HCT116 (cell line): ENCODE measurements around the gene ABHD16B. TPM values are rescaled to one million over a fixed set of nuclear protein-coding genes. Genes with fewer than 3 reads are reported as not detected.

Experiments used
- ATAC-seq: fragments of 200-7000 bp; cut with Tn5 transposase; 2 replicates; pipeline ENCODE4 v1.9.1; 2020; ENCODE audit warnings: mild to moderate bottlenecking, moderate library complexity
- BruUV-seq: library from RNA; stranded (reverse); fragments of 400-500 nt; replicated peaks from 2 replicates; lab custom pipeline; 2021; lab: Mats Ljungman, UMichigan
- CTCF ChIA-PET: fragments of 300-600 bp; sonication (Branson Sonifier 250); formaldehyde crosslinking; loops from one replicate; lab custom pipeline; 2021; ENCODE audit warnings: antibody characterized with exemption; lab: Charles Lee
- POLR2A ChIA-PET: fragments of 300-600, 350-600 bp; sonication (Branson Sonifier 250); formaldehyde crosslinking; loops from one replicate; lab custom pipeline; 2021; ENCODE audit warnings: antibody characterized with exemption; lab: Charles Lee
- RAD21 ChIA-PET, 2 experiments: fragments of 300-600 bp; sonication (Branson Sonifier 250); formaldehyde crosslinking; loops; one replicate each; lab custom pipeline; 2023; ENCODE audit warnings: low total read pairs in 2 of 2; ENCODE audit not compliant: uncharacterized antibody in 2 of 2, unreplicated experiment in 2 of 2, low non-redundant PET in 1 of 2; lab: Charles Lee
- DNase-seq: peaks from one replicate; pipeline ENCODE4 v3.0.0-alpha.2; 2010; ENCODE audit warnings: low read depth, low spot score
- H2AFZ ChIP-seq: fragments of 200-600 bp; shearing (Covaris generic), sonication (generic); 2 replicates; pipeline ENCODE4 v1.6.1; 2017; ENCODE audit warnings: low read depth, mixed run types, mixed read lengths, antibody characterized with exemption, low read length; ENCODE audit not compliant: poor library complexity, severe bottlenecking
- H3K27ac ChIP-seq: 2 replicates; pipeline ENCODE4 v1.5.1; 2012; ENCODE audit warnings: low read depth, low read length
- H3K27me3 ChIP-seq: fragments of 200-600 bp; sonication (generic); 2 replicates; pipeline ENCODE4 v1.6.1; 2016; ENCODE audit warnings: mixed run types, low read length, mixed read lengths; ENCODE audit not compliant: insufficient read depth
- H3K36me3 ChIP-seq, 2 experiments: fragments of 200-500 bp in 1 of 2; fragments of 200-600 bp in 1 of 2; sonication (Bioruptor generic) in 1 of 2; sonication (generic) in 1 of 2; 2 replicates each; pipeline versions ENCODE4 v1.5.1 to v1.6.1; 2014 to 2016; ENCODE audit warnings: low read length in 2 of 2, inconsistent platforms in 1 of 2, mixed read lengths in 1 of 2, mixed run types in 1 of 2; ENCODE audit not compliant: insufficient read depth in 2 of 2, control insufficient read depth in 1 of 2
- H3K4me1 ChIP-seq, 2 experiments: fragments of 200-600 bp in 1 of 2; sonication (generic) in 1 of 2; 2 replicates each; pipeline versions ENCODE4 v1.5.1 to v1.6.1; 2012 to 2017; ENCODE audit warnings: low read length in 2 of 2, inconsistent platforms in 1 of 2, mild to moderate bottlenecking in 1 of 2, mixed read lengths in 1 of 2, mixed run types in 1 of 2, moderate library complexity in 1 of 2; ENCODE audit not compliant: insufficient read depth in 2 of 2, control insufficient read depth in 1 of 2
- H3K4me2 ChIP-seq: fragments of 200-600 bp; sonication (generic); 2 replicates; pipeline ENCODE4 v1.6.1; 2017; ENCODE audit warnings: mixed run types, low read length, mixed read lengths
- H3K4me3 ChIP-seq, 2 experiments: fragments of 200-600 bp in 1 of 2; sonication (generic) in 1 of 2; replicated peaks in 1 of 2; 2 replicates each; pipeline ENCODE4 v1.5.1; 2011 to 2016; ENCODE audit warnings: low read length in 2 of 2, control low read depth in 1 of 2, low read depth in 1 of 2, mild to moderate bottlenecking in 1 of 2, mixed read lengths in 1 of 2, mixed run types in 1 of 2
- H3K79me2 ChIP-seq: fragments of 200-600 bp; sonication (generic); 2 replicates; pipeline ENCODE4 v1.6.1; 2017; ENCODE audit warnings: mild to moderate bottlenecking, mixed run types, low read length, moderate library complexity, mixed read lengths; ENCODE audit not compliant: insufficient read depth
- H3K9ac ChIP-seq: fragments of 200-600 bp; sonication (generic); 2 replicates; pipeline ENCODE4 v1.6.1; 2016; ENCODE audit warnings: low read length, mixed read lengths
- H3K9me2 ChIP-seq: fragments of 200-600 bp; sonication (generic), shearing (Covaris generic); 2 replicates; pipeline ENCODE4 v1.6.1; 2017; ENCODE audit warnings: mixed run types, mild to moderate bottlenecking, moderate library complexity; ENCODE audit not compliant: insufficient read depth
- H3K9me3 ChIP-seq, 2 experiments: fragments of 200-500 bp in 1 of 2; fragments of 200-600 bp in 1 of 2; sonication (Bioruptor generic) in 1 of 2; sonication (generic) in 1 of 2; 2 replicates each; pipeline ENCODE4 v1.6.1; 2014 to 2017; ENCODE audit warnings: low read length in 2 of 2, mixed read lengths in 2 of 2, inconsistent platforms in 1 of 2, low read depth in 1 of 2, mild to moderate bottlenecking in 1 of 2, mixed run types in 1 of 2, moderate library complexity in 1 of 2; ENCODE audit not compliant: control insufficient read depth in 1 of 2, insufficient read depth in 1 of 2
- H4K20me1 ChIP-seq: fragments of 200-600 bp; sonication (generic), shearing (Covaris generic); 2 replicates; pipeline ENCODE4 v1.6.1; 2017; ENCODE audit warnings: mixed run types, mild to moderate bottlenecking, moderate library complexity; ENCODE audit not compliant: insufficient read depth
- CBX3 ChIP-seq: IDR thresholded peaks from 2 replicates; pipeline ENCODE4 v1.6.1; 2012; ENCODE audit warnings: low read depth
- CEBPB ChIP-seq: IDR thresholded peaks from 2 replicates; pipeline ENCODE4 v1.6.1; 2012; ENCODE audit warnings: low read depth
- EGR1 ChIP-seq: IDR thresholded peaks from 2 replicates; pipeline ENCODE4 v1.6.1; 2012; ENCODE audit warnings: low read depth
- ELF1 ChIP-seq: IDR thresholded peaks from 2 replicates; pipeline ENCODE4 v1.6.1; 2012; ENCODE audit warnings: low read depth, borderline replicate concordance
- EZH2phosphoT487 ChIP-seq: fragments of 200-600 bp; IDR thresholded peaks from 2 replicates; pipeline ENCODE4 v1.6.1; 2018; ENCODE audit warnings: antibody characterized with exemption, borderline replicate concordance
- FOSL1 ChIP-seq: IDR thresholded peaks from 2 replicates; pipeline ENCODE4 v1.6.1; 2012; ENCODE audit warnings: low read depth
- RAD21 ChIP-seq: IDR thresholded peaks from 2 replicates; pipeline ENCODE4 v1.6.1; 2012; ENCODE audit warnings: low read depth, mild to moderate bottlenecking
- SRF ChIP-seq: IDR thresholded peaks from 2 replicates; pipeline ENCODE4 v1.6.1; 2012; ENCODE audit warnings: low read depth
- YY1 ChIP-seq: IDR thresholded peaks from 2 replicates; pipeline ENCODE4 v1.6.1; 2011; ENCODE audit warnings: low read length, low read depth, moderate library complexity, mild to moderate bottlenecking; ENCODE audit not compliant: insufficient replicate concordance; ENCODE audit errors: extremely low read depth
- ZBTB33 ChIP-seq: IDR thresholded peaks from 2 replicates; pipeline ENCODE4 v1.6.1; 2011; ENCODE audit warnings: mild to moderate bottlenecking, low read length, moderate library complexity; ENCODE audit not compliant: insufficient replicate concordance; ENCODE audit errors: extremely low read depth
- ZNF274 ChIP-seq: fragments of 200-500 bp; sonication (Bioruptor generic); IDR thresholded peaks from 2 replicates; pipeline ENCODE4 v1.6.1; 2014; ENCODE audit warnings: mild to moderate bottlenecking, low read depth, low read length, inconsistent platforms
- intact Hi-C: fragments of 100-400 bp; cut with micrococcal nuclease; formaldehyde crosslinking; loops from 2 replicates; pipeline ENCODE4 v1.10.0; 2022
- total RNA-seq: library from RNA; stranded (reverse); gene quantifications from one replicate; pipeline ENCODE4 v1.2.1, GENCODE V29; 2021; ENCODE audit not compliant: unreplicated experiment
- TF ChIP-seq, protein P1 (sequence below): IDR thresholded peaks from 2 replicates; pipeline ENCODE4 v1.6.1; 2012; ENCODE audit warnings: low read depth

The ABHD16B gene
- total RNA-seq, 1 experiment from 2014 or later, result not detected

DNA sequence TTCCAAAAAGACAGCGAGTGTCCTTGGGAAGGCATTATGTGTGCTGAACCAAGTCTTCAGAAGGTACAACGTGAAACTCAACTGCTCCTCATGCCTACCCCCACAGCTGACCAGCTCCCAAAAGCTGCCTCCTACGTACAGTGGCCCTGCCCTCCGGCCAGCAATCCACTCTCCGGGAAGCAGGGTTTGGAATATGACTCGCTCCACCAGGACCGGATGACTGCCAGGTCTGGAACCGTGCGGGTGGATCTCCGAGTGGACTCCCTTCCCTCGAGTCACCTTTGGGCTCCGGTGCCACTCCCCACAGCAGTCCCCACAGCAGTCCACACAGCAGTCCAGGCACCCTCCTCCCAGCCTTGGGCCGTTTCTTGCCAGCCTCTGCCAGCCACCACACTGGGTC is 34.5 kb upstream of the ABHD16B start:
- ChIA-PET POLR2A (no interaction called here), RAD21 (no interaction called here), CTCF (no interaction called here)
- Histone ChIP-seq H3K9me3 (no peaks in the 10 kb centered on the region), H3K27ac (no peak overlapping the region), H4K20me1 (no peaks in the 10 kb centered on the region), H3K9me2 (no peaks in the 10 kb centered on the region), H3K9ac (no peak overlapping the region), H2AFZ (no peak overlapping the region), H3K27me3 (no peaks in the 10 kb centered on the region), H3K36me3 (no peaks in the 10 kb centered on the region), H3K4me1 (peaks cover 0 to 21% of the 10 kb centered on the region in 2 experiments; a peak in 2 of 4 replicates), H3K4me3 (no peak overlapping the region), H3K4me2 (peak overlapping the region; percentile 30; the same call in 1 of the 2 replicates), H3K79me2 (0 out of 2 replicates have a peak, but pooled peaks cover 3% of the 10 kb centered on the region)
- DNase-seq (no peak), ATAC-seq (no peak)
- BruUV-seq, result no TSS peak
- intact Hi-C loops, result no loop called here
- TF ChIP-seq CBX3, result no peak

- ATAC-seq, result no peak
- no peak overlapping the region for H3K4me3 ChIP-seq
- H4K20me1 ChIP-seq, result no peaks in the 10 kb centered on the region
- ChIA-PET CTCF (no interaction called here), RAD21 (no interaction called here), POLR2A (no interaction called here)
- no peaks in the 10 kb centered on the region for H3K9me3 ChIP-seq
- H3K36me3 ChIP-seq, result no peaks in the 10 kb centered on the region
- no peaks in the 10 kb centered on the region for H3K9me2 ChIP-seq
- H3K27ac ChIP-seq, result no peak overlapping the region
- H3K27me3 ChIP-seq, result no peaks in the 10 kb centered on the region
- H3K4me2 ChIP-seq, result no peak overlapping the region
- H3K9ac ChIP-seq, result no peak overlapping the region
- no TSS peak for BruUV-seq
- H3K4me1 ChIP-seq, result peaks cover 3 to 31% of the 10 kb centered on the region in 2 experiments; a peak in 3 of 4 replicates
- intact Hi-C loops, result no loop called here
- no peak for DNase-seq
- 0 out of 2 replicates have a peak, but pooled peaks cover 3% of the 10 kb centered on the region for H3K79me2 ChIP-seq
- TF ChIP-seq EZH2phosphoT487 (no peak), CEBPB (no peak), CBX3 (no peak), FOSL1 (no peak), SRF (no peak), ZNF274 (no peak), YY1 (no peak), ELF1 (no peak), EGR1 (no peak), ZBTB33 (no peak), RAD21 (no peak)
- TF ChIP-seq, protein P1, sequence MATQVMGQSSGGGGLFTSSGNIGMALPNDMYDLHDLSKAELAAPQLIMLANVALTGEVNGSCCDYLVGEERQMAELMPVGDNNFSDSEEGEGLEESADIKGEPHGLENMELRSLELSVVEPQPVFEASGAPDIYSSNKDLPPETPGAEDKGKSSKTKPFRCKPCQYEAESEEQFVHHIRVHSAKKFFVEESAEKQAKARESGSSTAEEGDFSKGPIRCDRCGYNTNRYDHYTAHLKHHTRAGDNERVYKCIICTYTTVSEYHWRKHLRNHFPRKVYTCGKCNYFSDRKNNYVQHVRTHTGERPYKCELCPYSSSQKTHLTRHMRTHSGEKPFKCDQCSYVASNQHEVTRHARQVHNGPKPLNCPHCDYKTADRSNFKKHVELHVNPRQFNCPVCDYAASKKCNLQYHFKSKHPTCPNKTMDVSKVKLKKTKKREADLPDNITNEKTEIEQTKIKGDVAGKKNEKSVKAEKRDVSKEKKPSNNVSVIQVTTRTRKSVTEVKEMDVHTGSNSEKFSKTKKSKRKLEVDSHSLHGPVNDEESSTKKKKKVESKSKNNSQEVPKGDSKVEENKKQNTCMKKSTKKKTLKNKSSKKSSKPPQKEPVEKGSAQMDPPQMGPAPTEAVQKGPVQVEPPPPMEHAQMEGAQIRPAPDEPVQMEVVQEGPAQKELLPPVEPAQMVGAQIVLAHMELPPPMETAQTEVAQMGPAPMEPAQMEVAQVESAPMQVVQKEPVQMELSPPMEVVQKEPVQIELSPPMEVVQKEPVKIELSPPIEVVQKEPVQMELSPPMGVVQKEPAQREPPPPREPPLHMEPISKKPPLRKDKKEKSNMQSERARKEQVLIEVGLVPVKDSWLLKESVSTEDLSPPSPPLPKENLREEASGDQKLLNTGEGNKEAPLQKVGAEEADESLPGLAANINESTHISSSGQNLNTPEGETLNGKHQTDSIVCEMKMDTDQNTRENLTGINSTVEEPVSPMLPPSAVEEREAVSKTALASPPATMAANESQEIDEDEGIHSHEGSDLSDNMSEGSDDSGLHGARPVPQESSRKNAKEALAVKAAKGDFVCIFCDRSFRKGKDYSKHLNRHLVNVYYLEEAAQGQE, result no peak
- H2AFZ ChIP-seq, result no peak overlapping the region
These were observed 33.2 kb upstream of the ABHD16B start for GRCh38 chr20:63828124-63828523.
